ENCODE results near the gene SCFD2.
A peak's percentile ranks its signal among the peaks of the same experiment; 100 is the strongest.
"Not testable (repeated sequence)": the region's sequence is repeated elsewhere in the genome, so short reads cannot be mapped to it uniquely, and the experiment has no call there.

The SCFD2 gene

DNA sequence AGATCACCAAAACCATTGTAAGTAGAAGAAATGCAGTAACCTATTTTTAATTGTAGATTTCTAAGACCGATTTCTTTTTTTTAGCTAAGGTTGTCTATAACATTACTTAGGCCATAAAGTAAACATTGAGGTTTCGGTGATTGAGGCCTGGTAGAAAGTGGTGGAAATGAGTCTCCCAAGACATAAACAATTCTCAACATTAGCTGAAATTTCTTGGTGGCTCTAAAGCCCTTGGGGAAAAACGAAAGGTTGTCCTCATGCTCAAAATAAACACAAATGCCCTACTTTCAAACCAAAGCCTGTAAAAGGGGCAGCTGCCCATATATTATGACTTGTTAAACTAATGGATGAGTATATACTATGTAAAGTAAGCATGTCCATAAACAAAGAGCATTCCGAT is 98.8 kb downstream of the SCFD2 start:
- no peak for DNase-seq (ENCODE audit: low read depth in 1 of 2, low spot score in 1 of 2)

DNA sequence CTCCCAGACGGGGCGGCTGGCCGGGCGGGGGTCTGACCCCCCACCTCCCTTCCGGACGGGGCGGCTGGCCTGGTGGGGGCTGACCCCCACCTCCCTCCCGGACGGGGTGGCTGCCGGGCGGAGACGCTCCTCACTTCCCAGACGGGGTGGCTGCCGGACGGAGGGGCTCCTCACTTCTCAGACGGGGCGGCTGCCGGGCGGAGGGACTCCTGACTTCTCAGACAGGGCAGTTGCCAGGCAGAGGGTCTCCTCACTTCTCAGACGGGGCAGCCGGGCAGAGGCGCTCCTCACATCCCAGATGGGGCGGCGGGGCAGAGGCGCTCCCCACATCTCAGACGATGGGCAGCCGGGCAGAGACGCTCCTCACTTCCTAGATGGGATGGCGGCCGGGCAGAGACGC is 109.9 kb downstream of the SCFD2 start:
- not testable (repeated sequence) for DNase-seq (ENCODE audit: low read depth in 1 of 2, low spot score in 1 of 2)

- DNase-seq (ENCODE audit: low read depth in 1 of 2, low spot score in 1 of 2) = no peak
These were observed 125.3 kb downstream of the SCFD2 start for GRCh38 chr4:53240573-53240972.

DNA sequence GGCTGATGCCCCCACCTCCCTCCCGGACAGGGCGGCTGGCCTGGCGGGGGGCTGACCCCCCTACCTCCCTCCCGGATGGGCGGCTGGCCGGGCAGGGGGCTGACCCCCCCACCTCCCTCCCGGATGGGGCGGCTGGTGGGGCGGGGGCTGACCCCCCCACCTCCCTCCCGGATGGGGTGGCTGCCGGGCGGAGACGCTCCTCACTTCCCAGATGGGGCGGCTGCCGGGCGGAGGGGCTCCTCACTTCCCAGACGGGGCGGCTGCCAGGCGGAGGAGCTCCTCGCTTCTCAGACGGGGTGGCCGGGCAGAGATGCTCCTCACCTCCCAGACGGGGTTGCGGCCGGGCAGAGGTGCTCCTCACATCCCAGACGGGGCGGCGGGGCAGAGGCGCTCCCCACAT is 127.5 kb downstream of the SCFD2 start:
- DNase-seq (ENCODE audit: low read depth in 1 of 2, low spot score in 1 of 2) = not testable (repeated sequence)

GRCh38 chr4:53237811-53238210 is 128.1 kb downstream of the SCFD2 start:
- not testable (repeated sequence) for DNase-seq (ENCODE audit: low read depth in 1 of 2, low spot score in 1 of 2)

GRCh38 chr4:53236624-53237023 is 129.2 kb downstream of the SCFD2 start:
- not testable (repeated sequence) for DNase-seq (ENCODE audit: low read depth in 1 of 2, low spot score in 1 of 2)

GRCh38 chr4:53235547-53235946 is 130.3 kb downstream of the SCFD2 start:
- DNase-seq (ENCODE audit: low read depth in 1 of 2, low spot score in 1 of 2) = no peak

- no peak for DNase-seq (ENCODE audit: low read depth in 1 of 2, low spot score in 1 of 2)
These were observed 131.2 kb downstream of the SCFD2 start for GRCh38 chr4:53234669-53235068.

- no peak for DNase-seq (ENCODE audit: low read depth in 1 of 2, low spot score in 1 of 2)
These were observed 131.8 kb downstream of the SCFD2 start for GRCh38 chr4:53234111-53234510.

DNA sequence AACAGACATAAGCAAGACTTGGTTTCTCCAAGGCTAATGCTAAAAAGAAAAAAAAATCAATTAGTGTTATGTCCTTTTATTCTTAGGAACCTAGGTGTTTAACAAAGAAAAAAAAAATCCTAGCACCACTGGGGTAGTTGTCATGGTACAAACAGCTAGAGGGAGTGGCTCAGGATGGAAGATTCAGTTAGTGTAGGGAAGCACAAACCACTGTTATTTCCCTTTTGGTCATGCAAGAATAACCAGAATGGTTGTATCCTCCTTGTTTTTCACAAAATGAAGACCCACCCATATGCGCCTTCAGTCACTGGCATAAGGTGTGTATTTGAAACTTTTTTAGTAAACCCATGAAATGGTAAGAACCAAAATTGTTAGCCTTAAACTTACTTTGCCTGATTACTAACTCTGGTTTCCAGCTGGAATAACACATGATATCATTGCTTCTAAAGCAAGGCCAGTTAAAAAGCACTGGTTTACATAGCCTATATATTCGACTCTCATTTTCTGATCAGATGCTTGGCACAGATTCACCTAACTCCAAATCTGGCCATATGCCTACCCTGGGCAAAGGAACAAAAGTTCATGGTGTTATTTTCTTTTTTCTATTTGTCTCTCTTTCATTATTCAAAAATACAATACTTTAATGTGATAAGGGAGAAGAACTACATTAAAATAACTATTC is 132.6 kb downstream of the SCFD2 start:
- DNase-seq (ENCODE audit: low read depth in 1 of 2, low spot score in 1 of 2) = no peak

DNA sequence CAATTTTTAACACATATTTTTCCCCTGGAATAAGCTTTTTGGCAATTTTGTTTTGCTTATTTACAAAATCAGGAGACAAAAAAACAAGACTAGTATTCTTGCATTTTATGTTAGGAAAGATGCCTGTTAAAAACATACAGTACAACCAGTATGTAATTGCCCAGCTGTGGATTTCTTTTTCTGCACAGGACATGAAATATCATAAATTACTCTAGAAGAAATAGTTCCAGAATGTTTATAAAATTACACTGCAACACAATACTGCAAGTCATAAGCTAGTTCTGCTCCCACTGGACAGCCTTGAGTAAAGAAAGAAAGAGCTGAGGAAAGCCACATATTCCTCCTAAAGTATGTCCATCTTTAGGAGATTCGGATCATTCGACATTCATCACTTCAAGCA is 133.5 kb downstream of the SCFD2 start:
- DNase-seq (ENCODE audit: low read depth in 1 of 2, low spot score in 1 of 2) = no peak

GRCh38 chr4:53228036-53228435 is 137.8 kb downstream of the SCFD2 start:
- no peak for DNase-seq (ENCODE audit: low read depth in 1 of 2, low spot score in 1 of 2)

DNA sequence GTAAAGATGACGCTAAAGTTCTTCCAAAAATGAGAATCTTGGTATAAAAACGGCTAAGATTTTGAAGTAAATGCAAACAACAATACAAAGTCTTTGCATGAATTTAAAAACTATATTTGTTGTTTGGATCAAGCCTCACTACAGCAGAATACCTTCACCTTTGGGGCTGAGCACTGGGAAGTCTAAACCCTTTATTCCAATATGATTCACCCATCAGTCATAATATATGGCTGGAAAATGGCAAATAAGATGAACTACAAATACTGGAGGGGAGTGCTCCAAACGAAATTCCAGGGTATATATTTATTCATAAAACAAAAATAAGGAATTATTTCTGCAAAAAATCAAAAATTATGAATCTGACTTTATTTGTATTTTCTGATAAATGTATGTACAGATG is 138.4 kb downstream of the SCFD2 start:
- no peak for DNase-seq (ENCODE audit: low read depth in 1 of 2, low spot score in 1 of 2)

DNA sequence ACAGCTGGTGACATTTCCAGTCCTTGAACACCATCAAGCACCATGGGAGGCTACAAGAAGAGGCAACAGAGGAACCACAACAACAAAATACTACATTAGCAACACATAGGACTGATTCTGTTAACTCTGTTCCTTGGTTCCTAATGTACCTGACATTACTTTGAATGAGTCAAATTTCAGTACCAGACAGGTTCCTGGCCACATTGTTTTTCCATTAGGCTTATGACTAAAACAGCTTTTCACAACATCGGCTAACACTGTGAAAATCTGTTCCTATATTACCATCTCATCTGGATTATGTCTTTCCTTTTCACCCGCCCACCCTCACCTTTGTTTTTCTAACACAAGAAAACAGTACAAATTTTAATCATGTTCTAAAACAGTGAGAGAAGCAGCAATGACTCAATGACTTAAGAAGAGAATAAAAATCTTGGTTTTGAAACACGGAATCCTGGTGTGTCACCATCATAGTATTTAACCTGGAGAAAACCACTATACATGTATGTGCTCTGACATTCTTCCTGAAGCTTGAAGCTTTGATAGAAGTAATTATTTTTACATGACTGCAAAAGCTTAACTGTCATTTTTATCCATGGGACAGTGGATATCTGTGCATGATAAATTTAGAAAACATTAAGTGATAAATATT is 143.9 kb downstream of the SCFD2 start:
- no peak for DNase-seq (ENCODE audit: low read depth in 1 of 2, low spot score in 1 of 2)

DNA sequence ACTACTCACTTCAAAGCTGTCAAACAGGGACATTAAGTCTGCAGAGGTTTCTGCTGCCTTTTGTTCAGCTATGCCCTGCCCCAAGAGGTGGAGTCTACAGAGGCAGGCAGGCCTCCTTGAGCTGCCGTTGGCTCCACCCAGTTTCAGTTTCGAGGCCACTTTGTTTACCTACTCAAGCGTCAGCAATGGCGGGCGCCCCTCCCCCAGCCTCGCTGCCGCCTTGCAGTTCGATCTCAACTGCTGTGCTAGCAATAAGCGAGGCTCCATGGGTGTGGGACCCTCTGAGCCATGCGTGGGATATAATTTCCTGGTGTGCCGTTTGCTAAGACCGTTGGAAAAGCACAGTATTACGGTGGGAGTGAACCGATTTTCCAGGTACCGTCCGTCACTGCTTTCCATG is 146.7 kb downstream of the SCFD2 start:
- not testable (repeated sequence) for DNase-seq (ENCODE audit: low read depth in 1 of 2, low spot score in 1 of 2)

GRCh38 chr4:53208753-53209152 is 157.1 kb downstream of the SCFD2 start:
- no peak for DNase-seq (ENCODE audit: low read depth in 1 of 2, low spot score in 1 of 2)

GRCh38 chr4:53205970-53206369 is 159.9 kb downstream of the SCFD2 start:
- DNase-seq (ENCODE audit: low read depth in 1 of 2, low spot score in 1 of 2) = no peak

GRCh38 chr4:53199356-53199755 is 166.5 kb downstream of the SCFD2 start:
- no peak for DNase-seq (ENCODE audit: low read depth in 1 of 2, low spot score in 1 of 2)

DNA sequence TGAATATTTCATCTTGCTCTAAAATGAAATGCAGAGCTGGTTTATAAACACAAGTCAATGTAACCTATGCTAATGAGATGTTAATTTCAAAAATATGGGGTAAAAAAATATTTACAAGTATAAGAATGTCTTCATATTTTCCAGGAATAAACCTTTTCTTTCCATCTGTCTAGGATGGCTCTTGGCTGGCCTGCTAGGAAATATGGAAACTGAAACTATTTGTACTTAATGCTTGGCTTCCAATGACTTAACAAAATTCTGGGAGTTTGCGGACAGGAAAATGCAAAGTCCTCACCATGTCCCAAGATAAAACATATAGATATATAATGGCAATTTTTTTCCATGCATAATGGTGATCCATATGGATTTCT is 168.1 kb downstream of the SCFD2 start:
- DNase-seq (ENCODE audit: low read depth in 1 of 2, low spot score in 1 of 2) = no peak

DNA sequence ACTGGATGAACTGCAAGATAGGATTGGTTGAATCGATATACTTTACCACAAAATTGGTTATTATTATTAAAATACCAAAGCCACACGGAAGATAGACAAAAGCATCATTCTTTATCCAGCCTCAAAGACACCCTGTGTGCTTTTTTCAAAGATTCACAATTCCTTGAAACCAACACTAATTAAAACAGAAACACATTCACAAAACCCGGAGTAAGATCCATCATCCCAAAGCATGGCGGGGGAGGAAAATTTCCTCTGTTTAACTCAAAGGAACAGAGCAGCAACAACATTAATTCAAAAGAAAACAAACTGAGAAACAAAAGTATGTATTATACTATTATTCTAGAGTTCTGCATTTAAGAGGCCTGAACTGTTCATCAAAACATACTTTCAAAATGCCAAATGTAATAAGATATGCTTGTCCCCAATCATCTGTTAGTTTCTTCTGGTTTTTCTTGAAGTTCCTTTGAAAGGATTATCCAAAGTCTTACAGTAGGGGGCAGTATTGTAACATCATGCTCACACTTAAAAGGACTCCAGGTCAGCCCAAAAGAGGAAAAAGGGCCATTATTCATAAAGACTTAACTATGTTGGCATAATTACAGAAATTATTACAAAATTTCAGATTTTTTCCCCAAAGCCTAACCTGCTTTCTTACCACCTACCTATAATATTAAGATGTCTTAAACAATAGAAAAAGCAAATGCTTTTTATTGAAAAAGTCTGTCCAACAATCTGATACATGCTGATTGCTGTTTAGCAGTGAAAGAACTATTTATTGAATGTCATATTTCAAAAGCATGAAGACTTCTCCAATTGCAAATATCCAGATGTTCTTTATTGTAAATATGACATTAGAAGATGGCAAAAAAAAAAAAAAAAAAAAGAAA is 168.7 kb downstream of the SCFD2 start:
- DNase-seq (ENCODE audit: low read depth in 1 of 2, low spot score in 1 of 2) = peak in 1 of 2 donors; percentile 15

DNA sequence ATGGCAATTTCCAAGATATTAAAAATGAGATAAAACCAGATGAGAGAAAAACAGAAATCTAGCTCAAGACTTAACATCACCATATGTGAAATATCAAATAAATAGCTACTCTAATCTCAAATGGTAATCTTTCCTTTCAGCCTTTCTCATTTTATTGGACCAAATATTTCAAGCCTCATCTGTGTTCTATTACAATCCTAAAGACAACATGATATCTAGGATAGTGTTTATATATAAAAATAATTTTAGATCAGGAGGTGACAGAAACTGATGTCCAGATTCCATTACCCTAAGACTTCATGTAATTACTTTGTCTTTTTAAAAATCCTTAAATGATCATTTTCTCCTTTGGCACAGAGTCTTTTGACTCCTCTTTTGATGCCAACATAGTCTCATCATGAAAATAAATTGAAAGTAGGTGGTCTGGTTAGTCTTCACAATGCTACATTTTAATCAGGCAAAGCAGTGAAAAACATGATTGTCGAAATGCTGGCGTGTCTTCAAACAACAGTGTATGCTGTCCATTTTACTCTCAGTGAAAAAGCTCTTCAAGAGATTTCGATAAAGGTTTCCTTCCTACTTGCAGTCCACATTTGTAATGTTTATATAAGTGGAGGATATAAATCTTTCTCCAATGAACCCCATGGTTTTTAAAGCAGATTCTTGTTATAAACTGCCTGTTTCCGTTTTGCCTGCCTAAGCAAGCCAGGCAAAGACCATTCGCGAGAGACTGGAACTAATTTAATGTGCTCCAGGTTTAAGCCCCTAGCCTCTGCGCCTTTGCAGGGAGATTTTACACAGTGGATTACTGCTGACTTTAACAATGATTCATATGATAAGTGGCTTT is 169.8 kb downstream of the SCFD2 start:
- DNase-seq (ENCODE audit: low read depth in 1 of 2, low spot score in 1 of 2) = no peak

Data from activated CD4-positive, alpha-beta T cell treated with anti-CD3 and anti-CD28 coated beads, Interleukin-2, amount 50 U/mL, for 24 hours (primary cell).